ENCODE measurements around the gene GNG2.

DNA sequence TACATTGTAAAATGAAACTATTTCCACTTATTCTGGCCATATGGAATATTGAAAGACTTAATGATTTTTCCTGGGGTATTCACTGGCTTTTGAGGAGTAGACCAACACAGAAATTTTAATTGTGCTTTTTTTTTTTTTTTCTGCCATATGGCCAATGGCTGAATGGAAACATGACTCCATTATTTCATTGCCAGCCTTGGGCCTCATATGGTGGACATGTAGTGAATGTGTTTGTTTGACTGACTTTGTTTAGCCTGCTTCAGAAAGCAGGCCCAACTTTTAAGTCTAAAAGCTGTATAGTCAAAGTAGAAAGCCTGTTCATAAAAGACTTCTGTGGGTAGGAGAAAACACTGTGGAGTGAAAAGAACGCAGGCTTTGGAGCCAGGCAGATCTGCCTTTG lies 2.4 kb downstream of the GNG2 start:
- TF ChIP-seq, protein P1, sequence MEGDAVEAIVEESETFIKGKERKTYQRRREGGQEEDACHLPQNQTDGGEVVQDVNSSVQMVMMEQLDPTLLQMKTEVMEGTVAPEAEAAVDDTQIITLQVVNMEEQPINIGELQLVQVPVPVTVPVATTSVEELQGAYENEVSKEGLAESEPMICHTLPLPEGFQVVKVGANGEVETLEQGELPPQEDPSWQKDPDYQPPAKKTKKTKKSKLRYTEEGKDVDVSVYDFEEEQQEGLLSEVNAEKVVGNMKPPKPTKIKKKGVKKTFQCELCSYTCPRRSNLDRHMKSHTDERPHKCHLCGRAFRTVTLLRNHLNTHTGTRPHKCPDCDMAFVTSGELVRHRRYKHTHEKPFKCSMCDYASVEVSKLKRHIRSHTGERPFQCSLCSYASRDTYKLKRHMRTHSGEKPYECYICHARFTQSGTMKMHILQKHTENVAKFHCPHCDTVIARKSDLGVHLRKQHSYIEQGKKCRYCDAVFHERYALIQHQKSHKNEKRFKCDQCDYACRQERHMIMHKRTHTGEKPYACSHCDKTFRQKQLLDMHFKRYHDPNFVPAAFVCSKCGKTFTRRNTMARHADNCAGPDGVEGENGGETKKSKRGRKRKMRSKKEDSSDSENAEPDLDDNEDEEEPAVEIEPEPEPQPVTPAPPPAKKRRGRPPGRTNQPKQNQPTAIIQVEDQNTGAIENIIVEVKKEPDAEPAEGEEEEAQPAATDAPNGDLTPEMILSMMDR (IDR thresholded peaks at IDR 0.05), result no peak
- no peak for TF ChIP-seq POLR2A (IDR thresholded peaks at IDR 0.05)
